Measurements from ENCODE around the gene PLEK.

Gene PLEK, protein sequence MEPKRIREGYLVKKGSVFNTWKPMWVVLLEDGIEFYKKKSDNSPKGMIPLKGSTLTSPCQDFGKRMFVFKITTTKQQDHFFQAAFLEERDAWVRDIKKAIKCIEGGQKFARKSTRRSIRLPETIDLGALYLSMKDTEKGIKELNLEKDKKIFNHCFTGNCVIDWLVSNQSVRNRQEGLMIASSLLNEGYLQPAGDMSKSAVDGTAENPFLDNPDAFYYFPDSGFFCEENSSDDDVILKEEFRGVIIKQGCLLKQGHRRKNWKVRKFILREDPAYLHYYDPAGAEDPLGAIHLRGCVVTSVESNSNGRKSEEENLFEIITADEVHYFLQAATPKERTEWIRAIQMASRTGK

GRCh38 chr2:68365087-68365486 is at the start of gene PLEK:
TSS of gene PLEK (plus strand) at chr2:68365282. CDS start at chr2:68365352, 70 bp downstream.
- DNase-seq (ENCODE audit: extremely low read depth, low read depth), result no peak
- TF ChIP-seq, protein P1, sequence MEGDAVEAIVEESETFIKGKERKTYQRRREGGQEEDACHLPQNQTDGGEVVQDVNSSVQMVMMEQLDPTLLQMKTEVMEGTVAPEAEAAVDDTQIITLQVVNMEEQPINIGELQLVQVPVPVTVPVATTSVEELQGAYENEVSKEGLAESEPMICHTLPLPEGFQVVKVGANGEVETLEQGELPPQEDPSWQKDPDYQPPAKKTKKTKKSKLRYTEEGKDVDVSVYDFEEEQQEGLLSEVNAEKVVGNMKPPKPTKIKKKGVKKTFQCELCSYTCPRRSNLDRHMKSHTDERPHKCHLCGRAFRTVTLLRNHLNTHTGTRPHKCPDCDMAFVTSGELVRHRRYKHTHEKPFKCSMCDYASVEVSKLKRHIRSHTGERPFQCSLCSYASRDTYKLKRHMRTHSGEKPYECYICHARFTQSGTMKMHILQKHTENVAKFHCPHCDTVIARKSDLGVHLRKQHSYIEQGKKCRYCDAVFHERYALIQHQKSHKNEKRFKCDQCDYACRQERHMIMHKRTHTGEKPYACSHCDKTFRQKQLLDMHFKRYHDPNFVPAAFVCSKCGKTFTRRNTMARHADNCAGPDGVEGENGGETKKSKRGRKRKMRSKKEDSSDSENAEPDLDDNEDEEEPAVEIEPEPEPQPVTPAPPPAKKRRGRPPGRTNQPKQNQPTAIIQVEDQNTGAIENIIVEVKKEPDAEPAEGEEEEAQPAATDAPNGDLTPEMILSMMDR (IDR thresholded peaks at IDR 0.05; ENCODE audit: low read depth, low read length, missing control alignments), result no peak
- H3K4me3 ChIP-seq (replicated peaks; ENCODE audit: low read depth, low read length), result no peak within 1 kb of the TSS

DNA sequence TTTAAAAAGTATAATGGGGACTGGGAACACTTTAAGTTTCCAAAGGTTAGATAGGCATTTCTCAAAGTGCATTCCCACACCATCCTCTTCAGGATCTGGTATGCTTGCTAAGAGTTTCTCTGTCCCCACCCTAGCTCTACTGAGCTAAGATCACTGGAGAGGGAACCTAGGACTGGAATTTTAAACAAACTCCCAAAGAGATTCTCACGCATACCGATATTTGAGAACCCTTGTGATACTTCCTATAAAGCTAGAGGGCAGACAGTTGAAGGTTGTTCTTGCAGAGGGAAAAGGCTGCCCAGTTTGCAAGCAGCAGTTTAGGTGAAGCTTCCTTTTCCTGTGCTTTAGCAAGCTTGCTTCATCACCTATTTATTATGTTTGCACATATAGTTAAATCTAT is 49.0 kb upstream of the PLEK start:
- TF ChIP-seq, protein P1 (IDR thresholded peaks at IDR 0.05; ENCODE audit: low read depth, low read length, missing control alignments), result no peak
- no peak overlapping the region for H3K4me3 ChIP-seq (replicated peaks; ENCODE audit: low read depth, low read length)
- DNase-seq (ENCODE audit: extremely low read depth, low read depth), result no peak

- TF ChIP-seq, protein P1 (IDR thresholded peaks at IDR 0.05; ENCODE audit: low read depth, low read length, missing control alignments), result no peak
- H3K4me3 ChIP-seq (replicated peaks; ENCODE audit: low read depth, low read length), result peak overlapping the region; percentile 82
- no peak for DNase-seq (ENCODE audit: extremely low read depth, low read depth)
These were observed 46.8 kb upstream of the PLEK start for GRCh38 chr2:68317971-68318913.

DNA sequence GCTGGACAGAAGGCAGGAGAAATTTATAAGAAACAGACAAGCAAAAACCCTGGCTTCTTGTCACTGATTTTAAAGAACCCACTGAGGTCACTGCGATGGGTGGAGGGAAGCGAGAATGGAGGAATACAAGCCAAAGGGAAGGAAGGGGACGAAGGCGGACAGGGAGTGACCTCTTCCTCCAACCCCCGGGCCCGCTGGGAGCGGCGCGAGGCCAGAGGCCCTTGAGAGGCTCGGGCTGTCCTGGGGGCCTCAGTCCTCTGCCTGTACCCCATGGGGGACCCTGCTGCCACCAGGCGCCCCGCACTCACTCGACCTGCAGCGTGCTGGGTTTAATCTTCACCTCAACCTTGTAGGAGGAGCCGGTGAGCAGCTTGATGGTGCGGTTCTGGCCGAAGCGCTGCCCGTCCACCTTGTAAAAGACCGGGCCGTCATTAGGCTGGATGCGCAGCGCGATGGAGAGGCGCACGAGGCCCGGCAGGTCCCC is 46.1 kb upstream of the PLEK start:
- no peak for DNase-seq (ENCODE audit: extremely low read depth, low read depth)
- TF ChIP-seq, protein P1 (IDR thresholded peaks at IDR 0.05; ENCODE audit: low read depth, low read length, missing control alignments), result no peak
- peak overlapping the region; percentile 82 for H3K4me3 ChIP-seq (replicated peaks; ENCODE audit: low read depth, low read length)

- peak; percentile 67 for DNase-seq (ENCODE audit: extremely low read depth, low read depth)
- TF ChIP-seq, protein P1 (IDR thresholded peaks at IDR 0.05; ENCODE audit: low read depth, low read length, missing control alignments), result no peak
- peak within 1 kb of the TSS; percentile 82 for H3K4me3 ChIP-seq (replicated peaks; ENCODE audit: low read depth, low read length)
These were observed 45.5 kb upstream of the PLEK start, which contains the start of gene CNRIP1 for GRCh38 chr2:68319398-68320117. TSS of gene CNRIP1 (minus strand) at chr2:68319949. CDS start at chr2:68319400, 549 bp downstream.

- TF ChIP-seq, protein P1 (IDR thresholded peaks at IDR 0.05; ENCODE audit: low read depth, low read length, missing control alignments), result no peak
- peak overlapping the region; percentile 82 for H3K4me3 ChIP-seq (replicated peaks; ENCODE audit: low read depth, low read length)
- DNase-seq (ENCODE audit: extremely low read depth, low read depth), result no peak
These were observed 44.9 kb upstream of the PLEK start for GRCh38 chr2:68320118-68320641.
